HG03175 (cell line): Measurements from ENCODE around the gene FCRL1.
A peak's percentile ranks its signal among the peaks of the same experiment; 100 is the strongest.

Experiments used
- ATAC-seq: cut with Tn5 transposase; IDR thresholded peaks from one replicate; pipeline ENCODE4 v1.9.1; 2021; ENCODE audit warnings: mild to moderate bottlenecking, moderate library complexity; ENCODE audit not compliant: unreplicated experiment

FCRL1 gene

DNA sequence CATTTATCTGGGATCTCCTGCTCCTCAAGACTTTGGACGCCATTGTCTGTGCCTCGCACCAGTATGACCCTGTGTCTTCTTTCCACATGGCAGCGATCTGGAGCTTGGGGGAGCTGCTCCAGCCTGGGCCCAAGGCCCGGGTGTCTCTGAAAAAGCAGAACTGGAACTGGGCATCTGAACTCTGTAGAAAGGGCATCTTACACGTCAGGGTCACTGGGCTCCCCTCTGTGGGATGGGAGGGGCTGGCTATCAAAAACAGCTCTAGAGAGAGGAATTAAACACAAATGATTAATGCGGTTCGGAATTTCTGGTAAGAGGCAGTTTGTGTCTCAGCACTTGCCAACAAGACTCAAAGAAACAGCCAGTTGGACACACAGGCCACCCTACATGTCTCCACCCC, 16.1 kb downstream of the FCRL1 start:
- ATAC-seq: no peak

DNA sequence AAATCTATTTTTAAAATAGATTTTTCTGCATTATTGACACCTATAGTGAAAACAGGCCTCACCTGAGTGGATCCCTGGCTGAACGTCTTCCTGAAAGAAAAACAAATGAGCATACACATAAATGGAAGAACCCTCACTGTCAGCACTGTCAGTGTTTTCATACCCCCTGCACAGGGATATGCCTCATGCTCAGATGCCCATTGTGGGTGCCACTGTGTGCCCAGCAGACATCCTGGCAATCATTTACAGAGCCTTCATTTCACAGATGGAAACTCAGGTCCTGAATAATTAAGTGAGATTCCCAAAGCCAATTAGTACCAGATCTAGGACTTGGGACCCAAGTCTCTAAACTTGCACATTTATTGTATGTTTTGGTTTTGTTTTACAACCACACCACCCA, 19.9 kb downstream of the FCRL1 start:
- ATAC-seq: no peak

DNA sequence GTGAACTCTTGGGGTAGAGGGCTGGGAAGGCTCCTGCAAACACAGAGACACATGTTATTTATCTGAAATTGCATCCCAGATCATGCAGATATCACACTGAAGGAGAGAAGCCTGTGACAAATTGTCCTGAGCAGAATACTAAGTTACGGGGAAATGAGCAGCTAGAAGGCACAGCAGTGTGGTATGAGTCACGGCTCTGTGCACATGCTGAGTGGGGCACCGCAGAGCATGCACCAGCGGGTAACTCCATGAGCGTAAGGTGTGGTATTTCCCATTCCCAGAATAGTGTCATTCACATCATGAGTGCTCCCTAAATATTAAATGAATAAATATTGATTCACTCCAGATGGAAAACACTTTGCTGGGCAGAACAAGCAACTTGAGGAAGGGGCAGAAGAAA, 21.7 kb downstream of the FCRL1 start:
- no peak for ATAC-seq

DNA sequence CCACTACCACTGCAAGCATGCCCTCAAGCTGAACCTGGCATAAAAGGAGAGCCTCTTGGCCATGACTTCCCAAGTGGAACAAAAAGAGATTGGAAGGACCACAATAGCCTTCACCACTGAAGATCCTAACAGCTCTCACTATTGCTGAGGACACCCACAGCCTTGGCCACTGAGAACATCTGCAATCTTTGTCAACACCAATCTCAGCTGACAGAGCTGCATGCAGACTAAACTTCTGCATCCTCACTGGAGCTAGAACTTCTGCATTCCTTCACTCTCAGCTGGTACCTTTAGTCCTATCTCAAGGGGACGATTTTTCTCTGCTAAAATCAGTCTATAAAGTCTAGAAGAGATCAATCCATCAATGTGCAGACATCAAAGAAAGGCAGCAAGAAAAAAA, 34.7 kb downstream of the FCRL1 start:
- no peak for ATAC-seq

DNA sequence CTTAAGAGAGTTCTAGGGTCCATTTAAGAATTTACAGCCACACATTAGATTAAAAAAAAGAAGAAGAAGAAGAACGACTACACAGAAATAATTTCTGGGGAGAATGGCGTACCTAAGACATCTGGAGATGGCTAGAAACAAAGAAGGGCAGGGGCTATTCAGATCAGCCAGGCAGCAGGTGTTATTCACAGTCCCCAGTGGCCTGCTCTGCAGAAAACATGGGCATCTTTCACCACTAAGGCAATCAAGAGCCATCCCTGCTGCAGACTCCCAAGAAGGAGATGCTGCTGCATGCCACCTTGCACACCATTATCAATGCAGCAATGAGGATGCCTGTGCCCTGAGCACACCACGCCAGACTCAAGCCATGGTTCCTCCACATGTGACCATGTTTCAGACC, 35.1 kb downstream of the FCRL1 start:
- ATAC-seq: no peak

DNA sequence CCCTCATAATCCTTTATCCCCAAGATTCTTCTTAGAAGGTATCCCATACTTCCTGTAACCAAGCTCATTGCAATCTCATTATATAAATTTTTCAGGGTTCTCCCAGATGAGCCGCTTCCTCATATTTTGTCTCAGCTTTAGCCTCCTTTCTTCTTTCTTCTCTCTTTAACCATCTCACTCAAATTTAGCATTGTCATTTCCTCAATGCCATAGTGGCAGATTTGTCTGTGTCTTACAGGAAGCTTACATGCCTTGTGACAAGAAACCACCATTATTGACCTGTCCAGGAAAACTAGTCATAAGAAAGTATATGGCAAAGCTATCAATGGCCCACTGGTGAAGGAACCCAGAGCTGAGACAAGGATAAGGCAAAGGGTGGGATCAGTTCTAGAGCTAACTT, 37.0 kb downstream of the FCRL1 start:
- no peak for ATAC-seq

DNA sequence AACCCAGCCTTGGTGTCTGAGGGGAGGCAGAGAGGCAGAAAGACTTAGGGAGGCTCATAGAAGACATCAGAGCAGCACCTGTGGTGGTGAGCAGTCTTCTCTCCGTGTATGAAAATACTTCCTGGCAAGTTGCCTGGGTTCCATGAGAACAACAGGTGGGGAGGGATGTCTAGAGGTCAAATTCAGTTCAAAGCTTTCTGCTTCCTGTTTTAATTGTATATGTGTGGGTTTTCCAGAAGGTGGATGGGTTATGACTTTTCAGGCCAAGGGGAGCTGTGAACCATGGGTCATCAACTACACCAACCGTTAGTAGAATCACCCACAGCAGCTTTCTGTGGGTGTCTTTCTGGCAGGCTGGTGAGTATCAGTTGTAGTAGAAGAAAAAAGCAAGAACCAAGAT, 38.9 kb downstream of the FCRL1 start:
- ATAC-seq: peak; percentile 53

DNA sequence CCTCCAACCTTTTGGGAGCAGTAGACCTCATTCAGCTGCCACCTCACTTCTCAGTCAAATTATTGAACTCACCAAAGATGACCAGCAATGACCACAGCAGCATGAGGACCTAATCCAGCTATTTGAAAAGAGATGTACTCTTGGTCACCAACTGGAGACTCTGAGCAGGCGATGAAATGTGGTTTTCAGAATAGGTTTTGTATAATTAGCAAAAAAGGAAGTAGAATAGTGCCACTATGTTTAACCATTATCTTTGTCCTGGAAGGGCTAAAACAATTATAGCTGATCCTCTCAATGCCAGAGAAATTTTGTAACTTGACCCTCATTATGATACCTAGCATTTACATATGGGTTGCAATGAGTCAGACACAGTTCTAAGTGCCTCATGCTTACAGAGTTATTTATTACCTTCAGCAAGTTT, 42.9 kb downstream of the FCRL1 start, which contains the start of gene FCRL2:
Gene FCRL2, minus strand, starts transcription at position 162 of the 421 bp plus-strand sequence. Its CDS starts 59 bp downstream, at position 103.
- ATAC-seq: peak; percentile 74

DNA sequence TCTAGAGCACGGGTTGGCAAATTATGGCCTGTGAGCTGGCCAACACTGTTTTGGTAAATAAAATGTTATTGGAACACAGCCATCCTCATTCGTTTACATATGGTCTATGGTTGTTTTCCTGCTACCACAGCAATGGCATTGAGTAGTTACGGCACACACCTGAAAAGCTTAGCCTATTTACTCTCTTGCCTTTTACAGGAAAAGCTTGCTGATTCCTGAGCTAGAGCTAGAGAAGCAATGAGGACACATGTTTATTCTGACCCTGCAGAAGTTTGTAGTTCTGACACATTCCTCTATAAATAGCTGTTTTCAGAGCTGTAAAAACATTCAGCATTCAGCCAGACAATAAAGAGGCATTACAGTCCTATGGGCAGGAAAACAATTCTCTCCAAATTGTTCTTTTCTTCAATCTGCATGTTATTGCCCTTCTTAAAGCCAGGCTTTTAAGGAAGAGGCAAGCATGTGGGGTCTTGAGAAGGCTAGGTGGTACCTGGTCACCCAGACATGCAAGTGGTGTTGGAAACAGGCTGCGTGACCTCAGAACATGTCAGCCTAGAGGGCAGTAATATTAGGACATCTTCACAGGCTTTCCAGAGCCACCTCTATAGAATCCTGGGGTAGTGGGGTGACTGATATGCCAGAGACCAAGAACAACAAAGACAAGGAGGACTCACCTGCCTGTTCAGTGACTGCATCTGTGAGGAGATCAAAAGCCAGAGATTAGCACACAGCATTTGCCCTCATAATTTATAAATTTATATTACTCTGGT, 44.6 kb downstream of the FCRL1 start:
- ATAC-seq: no peak

DNA sequence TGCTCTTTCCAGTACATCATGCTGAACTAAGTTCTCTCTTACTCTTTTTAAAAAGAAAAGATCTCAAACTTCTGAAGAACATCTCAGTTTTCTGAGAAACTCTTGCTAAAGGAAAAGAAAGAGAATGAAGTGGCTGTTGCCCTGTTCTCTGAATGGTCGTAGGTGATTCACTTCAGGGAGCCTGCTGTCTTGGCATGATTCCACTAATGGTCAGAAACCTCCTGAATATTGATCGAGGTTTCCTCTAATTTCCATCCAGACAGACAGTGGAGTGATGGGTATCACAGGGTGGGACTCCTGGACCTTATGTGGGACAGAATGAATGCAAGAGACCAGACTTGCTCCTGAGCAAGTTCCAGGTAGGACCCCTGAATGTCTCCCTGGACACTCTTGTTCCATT, 45.5 kb downstream of the FCRL1 start:
- ATAC-seq: no peak

DNA sequence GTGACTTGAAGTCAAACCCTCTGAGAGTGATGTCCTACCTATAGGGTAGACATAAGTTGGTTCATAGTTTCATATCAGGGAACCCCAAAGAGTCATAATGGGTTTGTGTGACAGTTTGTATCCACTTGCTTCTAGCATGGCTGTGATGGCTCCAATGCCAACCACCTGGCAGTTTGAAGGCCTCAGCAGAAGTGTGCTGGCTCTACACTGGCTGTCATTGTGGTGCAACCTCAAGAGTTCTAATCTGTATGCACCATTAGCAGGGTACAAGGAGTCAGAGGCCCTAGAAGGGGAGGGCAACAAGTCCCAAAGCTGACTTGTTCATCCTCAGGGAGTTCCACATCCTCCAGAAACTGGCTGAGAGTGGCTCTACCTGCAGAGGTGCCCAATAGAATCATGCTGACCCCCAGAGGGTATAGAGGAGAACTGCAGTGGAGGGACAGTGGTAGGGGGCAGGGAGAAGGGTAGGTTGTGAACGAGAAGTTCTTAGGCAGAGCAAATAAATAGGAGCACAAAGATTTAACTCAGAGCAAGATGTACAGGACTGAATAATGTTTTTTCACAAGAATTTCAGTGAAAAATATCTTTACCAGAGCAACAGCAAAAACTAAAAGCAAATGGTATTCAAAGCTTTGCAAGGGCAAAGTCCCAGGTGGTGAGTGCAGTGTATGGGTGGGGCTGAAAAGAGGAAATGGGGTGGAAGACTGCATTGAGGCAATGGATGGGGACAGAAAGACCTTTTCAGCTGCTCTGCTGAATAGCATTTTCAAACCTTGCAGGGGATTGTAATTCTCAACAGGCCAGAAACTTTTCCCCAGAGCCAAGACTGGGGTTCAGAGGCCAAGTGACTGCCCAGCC, 46.2 kb downstream of the FCRL1 start:
- peak; percentile 48 for ATAC-seq

DNA sequence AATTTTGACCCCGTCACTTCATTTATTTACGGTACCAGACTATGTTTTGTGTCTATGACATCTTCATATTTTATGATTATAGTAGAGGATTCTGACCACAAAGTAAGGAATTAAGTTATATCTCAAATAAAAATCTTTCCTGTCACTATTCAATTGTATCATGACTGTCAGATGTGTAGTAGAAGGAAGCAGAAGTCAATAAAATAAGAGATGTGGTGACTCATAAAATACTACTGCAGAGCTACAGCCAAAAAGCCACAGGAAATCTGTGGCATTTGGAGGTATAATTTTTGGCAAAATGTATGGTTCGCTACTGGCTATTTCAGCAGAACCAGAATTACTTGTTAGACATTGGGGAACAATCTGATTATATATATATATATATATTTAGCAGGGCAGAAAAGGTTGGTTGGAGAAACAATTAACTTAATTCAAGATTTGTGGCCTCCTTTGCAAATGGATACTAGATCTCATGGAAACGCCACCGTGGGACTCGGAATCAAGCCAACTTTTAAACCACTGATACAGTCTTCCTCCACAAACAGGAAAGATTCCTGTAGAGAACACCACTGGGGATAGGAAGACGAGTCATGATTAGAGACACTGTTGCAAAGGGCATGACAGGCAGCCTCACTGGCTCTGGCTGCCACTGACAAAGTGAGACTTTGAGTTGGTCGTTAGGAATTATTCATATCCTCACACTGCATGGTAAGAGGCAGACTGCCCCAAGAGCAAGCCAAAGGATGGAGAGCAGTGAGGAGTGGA, 48.1 kb downstream of the FCRL1 start:
- ATAC-seq: no peak

DNA sequence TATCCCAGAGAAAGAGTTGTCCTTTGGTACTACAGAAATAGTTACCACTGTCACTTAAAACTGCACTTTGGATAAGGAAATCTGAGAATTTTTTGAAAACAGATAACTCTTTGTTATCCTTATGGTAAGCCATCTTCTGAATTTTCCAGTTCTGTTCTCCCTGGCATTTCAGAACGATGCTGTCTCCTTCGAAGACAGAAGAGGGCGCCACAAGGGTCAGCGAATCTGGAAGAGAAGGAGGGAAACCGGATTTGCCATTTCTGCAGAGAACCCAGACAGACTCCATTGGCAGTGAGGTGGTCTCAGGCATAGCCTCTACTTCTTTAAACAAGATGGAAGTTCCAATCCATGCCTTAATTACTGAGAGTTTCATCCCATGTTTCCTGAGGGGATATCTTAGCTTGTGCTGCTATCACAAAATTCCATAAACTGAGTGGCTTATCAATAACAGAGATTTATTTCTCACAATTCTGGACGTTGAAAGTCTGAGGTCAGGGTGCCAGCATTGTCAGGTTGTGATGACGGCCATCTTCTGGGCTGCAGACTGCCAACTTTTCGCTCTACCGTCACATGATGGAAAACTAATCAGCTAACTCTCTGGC, 49.4 kb downstream of the FCRL1 start:
- ATAC-seq: no peak

DNA sequence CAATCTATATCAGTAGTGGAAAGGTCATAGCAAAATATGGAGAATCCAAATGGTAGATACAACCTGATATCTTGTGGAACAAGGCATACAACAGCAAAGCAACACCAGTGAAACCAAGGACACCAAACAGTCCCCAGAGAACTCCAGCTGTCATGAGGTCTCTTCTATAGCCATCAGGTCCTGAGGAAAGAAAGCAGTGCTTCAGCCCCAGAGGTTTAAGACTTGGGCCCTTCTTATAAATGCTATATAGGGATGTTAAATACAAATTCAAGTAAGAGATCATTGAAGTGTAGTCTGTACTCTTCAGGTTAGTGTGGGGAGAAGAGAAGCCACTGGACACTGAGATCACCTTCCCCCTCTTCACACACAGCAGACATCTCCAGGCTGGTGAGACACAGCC, 53.1 kb downstream of the FCRL1 start:
- no peak for ATAC-seq

DNA sequence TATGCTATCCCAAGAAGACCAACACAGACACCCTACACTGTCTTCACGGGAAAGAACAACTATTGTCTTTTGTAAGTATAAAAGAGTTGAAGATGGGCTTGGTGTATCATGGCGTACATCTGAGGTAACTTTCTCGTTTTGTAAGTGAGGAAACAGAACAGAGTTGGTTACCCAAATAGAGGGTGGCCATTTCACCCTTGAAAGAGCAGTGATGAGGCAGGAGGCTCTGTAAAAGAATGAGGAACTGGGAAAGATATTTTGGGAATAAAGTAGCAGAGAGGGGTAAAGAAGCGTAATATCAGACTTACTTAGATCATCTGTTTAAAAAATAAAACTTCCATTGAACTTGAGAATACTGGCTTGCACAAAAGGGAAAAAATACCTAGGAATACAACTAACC, 61.9 kb downstream of the FCRL1 start:
- no peak for ATAC-seq

DNA sequence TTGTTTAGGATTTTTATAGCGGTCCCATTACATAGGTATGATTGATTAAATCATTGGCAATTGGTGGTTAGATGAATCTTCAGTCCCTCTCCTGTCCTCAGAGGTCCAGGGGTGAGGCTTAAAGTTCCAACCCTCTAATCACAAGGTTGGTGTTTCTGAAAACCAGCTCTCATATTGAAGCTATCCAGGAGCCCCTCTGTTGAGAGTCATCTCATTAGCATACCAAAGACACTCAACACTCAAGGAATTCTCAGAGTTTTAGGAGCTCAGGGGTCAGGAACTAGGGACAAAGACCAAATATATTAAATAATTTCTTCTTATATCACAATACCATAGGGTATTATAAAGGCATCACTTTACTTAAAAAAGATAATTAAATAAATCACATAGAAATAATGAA, 66.3 kb downstream of the FCRL1 start:
- no peak for ATAC-seq

DNA sequence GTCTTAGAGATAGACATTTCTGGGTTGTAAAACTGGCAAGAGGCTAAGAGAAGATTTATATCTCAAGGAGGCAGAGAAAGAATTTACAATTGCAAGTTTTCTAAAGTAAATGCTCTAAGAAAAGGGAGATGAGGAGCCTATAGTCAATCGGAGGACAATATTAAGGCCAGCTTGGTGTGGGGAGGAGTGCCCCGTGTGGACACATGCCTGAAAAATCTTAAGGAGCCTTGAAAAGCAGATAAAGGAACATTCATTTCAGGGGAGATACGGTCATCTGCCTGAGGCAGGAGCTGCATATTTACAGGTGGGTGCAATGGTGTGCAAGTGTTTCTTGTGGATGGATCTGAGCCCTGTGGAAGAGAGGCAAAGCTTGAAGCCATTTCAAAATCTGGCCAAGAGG, 68.6 kb downstream of the FCRL1 start:
- ATAC-seq: no peak

DNA sequence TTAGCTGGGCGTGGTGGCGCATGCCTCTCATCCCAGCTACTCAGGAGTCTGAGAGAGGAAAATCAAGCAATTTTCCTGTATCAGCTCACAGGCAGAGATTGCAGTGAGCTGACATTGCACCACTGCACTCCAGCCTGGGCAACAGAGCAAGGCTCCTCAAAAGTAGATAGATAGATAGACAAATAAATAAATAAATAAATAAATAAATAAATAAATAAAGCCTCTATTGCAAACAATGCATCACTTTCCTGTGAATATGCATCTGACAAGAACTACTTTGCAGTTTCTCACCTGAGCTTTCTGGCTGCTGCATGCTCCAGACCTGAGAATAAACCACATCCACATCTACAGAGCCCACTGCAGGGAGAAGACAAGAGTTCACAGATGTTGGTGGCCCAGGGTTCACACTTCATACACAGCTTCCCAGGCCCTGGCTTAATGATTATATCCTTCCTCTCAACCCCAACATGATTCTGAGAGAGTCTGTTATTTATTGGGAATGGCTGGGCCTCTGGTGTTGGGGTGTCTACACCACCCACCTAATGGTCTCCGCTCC, 71.6 kb downstream of the FCRL1 start:
- no peak for ATAC-seq
